Liver (tissue), 9 donors: ENCODE measurements around the gene TRMT1. TPM values are rescaled to one million over a fixed set of nuclear protein-coding genes. Genes with fewer than 3 reads are reported as not detected.

Experiments
- DNase-seq: peaks from one replicate; pipeline ENCODE4 v3.0.0-alpha.2; 2017; ENCODE audit warnings: low spot score
- H3K27ac ChIP-seq, 2 donors: one replicate each; pipeline ENCODE4 v1.7.0; 2013; ENCODE audit warnings: inconsistent platforms in 2 of 2, low read length in 2 of 2, control low read depth in 1 of 2, low read depth in 1 of 2, mild to moderate bottlenecking in 1 of 2
- H3K27me3 ChIP-seq, 4 donors: one replicate each; pipeline versions ENCODE4 v1.6.1 to v1.7.0; 2013; ENCODE audit warnings: low read length in 3 of 4, inconsistent platforms in 1 of 4, mild to moderate bottlenecking in 1 of 4, moderate library complexity in 1 of 4; ENCODE audit not compliant: control insufficient read depth in 4 of 4, insufficient read depth in 4 of 4
- H3K36me3 ChIP-seq, 4 donors: one replicate each; pipeline versions ENCODE4 v1.6.1 to v1.7.0; 2013; ENCODE audit warnings: low read length in 3 of 4, mild to moderate bottlenecking in 3 of 4, low read depth in 1 of 4, moderate library complexity in 1 of 4; ENCODE audit not compliant: control insufficient read depth in 4 of 4, insufficient read depth in 3 of 4
- H3K4me1 ChIP-seq, 4 donors: one replicate each; pipeline versions ENCODE4 v1.6.1 to v1.7.0; 2013; ENCODE audit warnings: low read length in 3 of 4, mild to moderate bottlenecking in 3 of 4, moderate library complexity in 1 of 4; ENCODE audit not compliant: control insufficient read depth in 4 of 4, insufficient read depth in 4 of 4
- H3K4me3 ChIP-seq, 3 donors: one replicate each; pipeline versions ENCODE4 v1.6.1 to v1.7.0; 2013; ENCODE audit warnings: low read length in 3 of 3, control low read depth in 1 of 3, low read depth in 1 of 3, mild to moderate bottlenecking in 1 of 3
- H3K9ac ChIP-seq, 2 donors: one replicate each; pipeline ENCODE4 v1.7.0; 2013; ENCODE audit warnings: low read length in 2 of 2, mild to moderate bottlenecking in 2 of 2, moderate library complexity in 2 of 2, control low read depth in 1 of 2, low read depth in 1 of 2
- H3K9me3 ChIP-seq, 4 donors: one replicate each; pipeline versions ENCODE4 v1.6.1 to v1.7.0; 2013; ENCODE audit warnings: low read length in 3 of 4; ENCODE audit not compliant: control insufficient read depth in 4 of 4
- ATF3 ChIP-seq: IDR thresholded peaks from 2 replicates; pipeline ENCODE4 v1.6.1; 2016; ENCODE audit warnings: antibody characterized with exemption
- CTCF ChIP-seq: fragments of 150-350 bp; IDR thresholded peaks from 2 replicates; pipeline ENCODE4 v1.5.1; 2017; ENCODE audit warnings: improper control_type of control experiment, low read depth, low read length; ENCODE audit not compliant: missing input control
- EGR1 ChIP-seq, 2 donors: IDR thresholded peaks; 2 replicates each; pipeline ENCODE4 v1.6.1; 2016 to 2018; ENCODE audit warnings: antibody characterized with exemption in 2 of 2, low read depth in 2 of 2
- FOXA1 ChIP-seq: IDR thresholded peaks from 2 replicates; pipeline ENCODE4 v1.6.1; 2016; ENCODE audit warnings: antibody characterized with exemption
- FOXA2 ChIP-seq: IDR thresholded peaks from 2 replicates; pipeline ENCODE4 v1.6.1; 2016; ENCODE audit warnings: antibody characterized with exemption
- GABPA ChIP-seq, 2 donors: IDR thresholded peaks in 1 of 2; conservative IDR thresholded peaks in 1 of 2; 2 replicates each; pipeline ENCODE4 v1.6.1; 2016; ENCODE audit warnings: antibody characterized with exemption in 2 of 2, mild to moderate bottlenecking in 1 of 2, moderate library complexity in 1 of 2
- HNF4A ChIP-seq, 2 donors: conservative IDR thresholded peaks; 2 replicates each; pipeline ENCODE4 v1.6.1; 2016; ENCODE audit warnings: antibody characterized with exemption in 2 of 2, mild to moderate bottlenecking in 2 of 2
- HNF4G ChIP-seq: IDR thresholded peaks from 2 replicates; pipeline ENCODE4 v1.6.1; 2016; ENCODE audit warnings: antibody characterized with exemption
- JUND ChIP-seq, 2 donors: IDR thresholded peaks; 2 replicates each; pipeline ENCODE4 v1.6.1; 2016; ENCODE audit warnings: antibody characterized with exemption in 2 of 2
- MAX ChIP-seq: IDR thresholded peaks from 2 replicates; pipeline ENCODE4 v1.6.1; 2016; ENCODE audit warnings: antibody characterized with exemption
- RAD21 ChIP-seq, 2 donors: IDR thresholded peaks; 2 replicates each; pipeline ENCODE4 v1.6.1; 2016; ENCODE audit warnings: antibody characterized with exemption in 2 of 2, mild to moderate bottlenecking in 2 of 2
- RXRA ChIP-seq, 2 donors: IDR thresholded peaks; 2 replicates each; pipeline ENCODE4 v1.6.1; 2017 to 2018; ENCODE audit warnings: antibody characterized with exemption in 2 of 2, mild to moderate bottlenecking in 1 of 2
- SP1 ChIP-seq: IDR thresholded peaks from 2 replicates; pipeline ENCODE4 v1.6.1; 2018; ENCODE audit warnings: antibody characterized with exemption, mild to moderate bottlenecking
- TAF1 ChIP-seq: conservative IDR thresholded peaks from 2 replicates; pipeline ENCODE4 v1.6.1; 2016; ENCODE audit warnings: antibody characterized with exemption, mild to moderate bottlenecking
- YY1 ChIP-seq: IDR thresholded peaks from 2 replicates; pipeline ENCODE4 v1.6.1; 2016; ENCODE audit warnings: antibody characterized with exemption, mild to moderate bottlenecking
- ZBTB33 ChIP-seq: IDR thresholded peaks from 2 replicates; pipeline ENCODE4 v1.6.1; 2016; ENCODE audit warnings: antibody characterized with exemption
- WGBS: extraction: QIAGEN DNeasy Blood & Tissue Kit; methylation state at CpG from one replicate; pipeline ENCODE4 v1.1.7; 2013; 5-methylcytosine and 5-hydroxymethylcytosine counted together
- polyA plus RNA-seq, 2 donors: library from polyadenylated mRNA; stranded (reverse) in 1 of 2; unstranded in 1 of 2; fragments of 200-250 nt in 1 of 2; fragments of >200 nt in 1 of 2; fragmentation: Nextera tagmentation in 1 of 2; extraction: Ambion mirVana in 1 of 2; gene quantifications; one replicate each; pipeline versions ENCODE4 v1.2.1 to v1.2.3, GENCODE V29; 2013 to 2015
- total RNA-seq, 2 donors: library from RNA; depleted of rRNA; stranded (reverse); fragments of >200 nt; gene quantifications; one replicate each; pipeline ENCODE4 v1.2.3, GENCODE V29; 2014
- donor health status: healthy.
- donor health status: healthy.
- donor health status: healthy.
- donor health status: healthy.
- donor health status: healthy.

Gene TRMT1
- total and polyA plus RNA-seq, 4 donors = 8.3 to 15.6 (median 11.7) TPM

GRCh38 chr19:13057147-13057572, 59.4 kb downstream of the TRMT1 start (continued):
- TF ChIP-seq ZBTB33 (no peak), MAX (no peak)

- peaks cover 3 to 61% (median 33%) of the 10 kb centered on the region in 4 donors for H3K4me1 ChIP-seq
- no peaks in the 10 kb centered on the region for H3K9me3 ChIP-seq
- no peak for DNase-seq
- H3K27me3 ChIP-seq = no peaks in the 10 kb centered on the region
- no peak overlapping the region for H3K4me3 ChIP-seq
- no peak overlapping the region for H3K9ac ChIP-seq
- H3K36me3 ChIP-seq = no peaks in the 10 kb centered on the region
- no peak for TF ChIP-seq EGR1 (IDR thresholded peaks at IDR 0.05; ENCODE audit: low read depth in 2 of 2)
- TF ChIP-seq HNF4A (conservative IDR thresholded peaks at IDR 0.05) = no peak
- TF ChIP-seq HNF4G = no peak
- no peak for TF ChIP-seq JUND (IDR thresholded peaks at IDR 0.05)
- no peak for TF ChIP-seq CTCF
- TF ChIP-seq SP1 = no peak
- no peak for TF ChIP-seq RAD21 (IDR thresholded peaks at IDR 0.05)
- no peak for TF ChIP-seq ZBTB33
- no peak for TF ChIP-seq MAX
- TF ChIP-seq TAF1 = no peak
- no peak for TF ChIP-seq FOXA1
- TF ChIP-seq FOXA2 = no peak
- TF ChIP-seq RXRA (IDR thresholded peaks at IDR 0.05) = no peak
- TF ChIP-seq ATF3 = no peak
- no peak for TF ChIP-seq GABPA (IDR thresholded peaks at IDR 0.05 in 1 of 2, conservative IDR thresholded peaks at IDR 0.05 in 1 of 2)
- no peak for TF ChIP-seq YY1
- H3K27ac ChIP-seq = peak overlapping the region; percentile 53 to 74
- WGBS = 74% methylated on average over 17 of the region's 17 CpGs
Measured at GRCh38 chr19:13056052-13056660, 60.4 kb downstream of the TRMT1 start.
